A549 (cell line): ENCODE data around the gene KCNK2. TPM values are rescaled to one million over a fixed set of nuclear protein-coding genes. Genes with fewer than 3 reads are reported as not detected.

Source experiments
- ATAC-seq, 2 experiments: fragments of 200-7000 bp in 1 of 2; fragments of >200 bp in 1 of 2; cut with Nextera tagmentation in 1 of 2; cut with Tn5 transposase in 1 of 2; 3 replicates each; pipeline versions ENCODE4 v1.8.0 to v1.9.1; 2018 to 2020; ENCODE audit warnings: mild to moderate bottlenecking in 1 of 2, moderate library complexity in 1 of 2
- CTCF ChIA-PET: fragments of 300-600 bp; sonication (Branson Sonifier 250); formaldehyde crosslinking; extraction: SDS; loops from one replicate; lab custom pipeline; 2021; ENCODE audit warnings: antibody characterized with exemption, inconsistent platforms; lab: Yijun Ruan, JAX
- POLR2A ChIA-PET: fragments of 350-600 bp; formaldehyde crosslinking; extraction: SDS; loops from one replicate; lab custom pipeline; 2021; ENCODE audit warnings: antibody characterized with exemption, inconsistent platforms; lab: Yijun Ruan, JAX
- DNase-seq, 2 experiments: peaks; one replicate each; pipeline versions ENCODE4 v3.0.0 to v3.0.0-alpha.2; 2011 to 2016; ENCODE audit warnings: low read depth in 1 of 2, low spot score in 1 of 2
- FAIRE-seq: peaks from 2 replicates; lab custom pipeline; 2011; peaks lifted over from hg19 to GRCh38; lab: Jason Lieb, UNC
- H3K27ac ChIP-seq, 2 experiments: fragments of >200 bp; sonication (Bioruptor Twin); formaldehyde crosslinking; 3 replicates each; pipeline ENCODE4 v1.5.1; 2016 to 2017
- H3K4me1 ChIP-seq: fragments of >200 bp; sonication (Bioruptor Twin); formaldehyde crosslinking; 3 replicates; pipeline ENCODE4 v1.6.1; 2016
- H3K4me2 ChIP-seq: fragments of >200 bp; sonication (Bioruptor Twin); formaldehyde crosslinking; 3 replicates; pipeline ENCODE4 v1.6.1; 2016
- H3K4me3 ChIP-seq: fragments of >200 bp; sonication (Bioruptor Twin); formaldehyde crosslinking; 3 replicates; pipeline ENCODE4 v1.5.1; 2016
- H3K9me3 ChIP-seq: fragments of >200 bp; sonication (Bioruptor Twin); formaldehyde crosslinking; 3 replicates; pipeline ENCODE4 v1.6.1; 2016
- ATOH8 ChIP-seq: fragments of 250-450 bp; sonication (Bioruptor Pico); IDR thresholded peaks from 2 replicates; pipeline ENCODE4 v1.5.0; 2020; ENCODE audit warnings: low read depth, mild to moderate bottlenecking, moderate library complexity
- CBX2 ChIP-seq: fragments of 200-600 bp; sonication (generic); IDR thresholded peaks from 2 replicates; pipeline ENCODE4 v1.6.1; 2016; ENCODE audit warnings: low read depth, mild to moderate bottlenecking, borderline replicate concordance
- CHD2 ChIP-seq: fragments of 150-350 bp; IDR thresholded peaks from 2 replicates; pipeline ENCODE4 v1.6.1; 2014; ENCODE audit warnings: low read length; ENCODE audit not compliant: partially characterized antibody
- FOSL2 ChIP-seq, 2 experiments: fragments of 450-650 bp in 1 of 2; fragments of >200 bp in 1 of 2; sonication (Bioruptor Twin) in 1 of 2; formaldehyde crosslinking; IDR thresholded peaks; 2 replicates each; pipeline versions ENCODE4 v1.5.0 to v1.6.1; 2016 to 2020; ENCODE audit warnings: mild to moderate bottlenecking in 1 of 2, moderate library complexity in 1 of 2
- HMGXB4 ChIP-seq: fragments of 250-450 bp; sonication (Bioruptor Pico); IDR thresholded peaks from 2 replicates; pipeline ENCODE4 v1.5.0; 2021; ENCODE audit warnings: mild to moderate bottlenecking, moderate library complexity, borderline replicate concordance
- HOXA7 ChIP-seq: fragments of 250-450 bp; sonication (Bioruptor Pico); IDR thresholded peaks from 2 replicates; pipeline ENCODE4 v1.5.0; 2020; ENCODE audit warnings: mild to moderate bottlenecking, moderate library complexity
- JUNB ChIP-seq: fragments of >200 bp; sonication (Bioruptor Twin); formaldehyde crosslinking; IDR thresholded peaks from 2 replicates; pipeline ENCODE4 v1.6.1; 2016
- KDM1A ChIP-seq: fragments of 200-600 bp; sonication (generic); IDR thresholded peaks from 2 replicates; pipeline ENCODE4 v1.6.1; 2016; ENCODE audit warnings: low read depth, mild to moderate bottlenecking
- KDM5A ChIP-seq: fragments of 200-600 bp; sonication (generic); IDR thresholded peaks from 2 replicates; pipeline ENCODE4 v1.6.1; 2016; ENCODE audit warnings: antibody characterized with exemption, mild to moderate bottlenecking
- MAFK ChIP-seq: fragments of 450-650 bp; IDR thresholded peaks from 2 replicates; pipeline ENCODE4 v1.6.1; 2014; ENCODE audit not compliant: partially characterized antibody
- MYC ChIP-seq: IDR thresholded peaks from 2 replicates; pipeline ENCODE4 v1.6.1; 2012; ENCODE audit warnings: mild to moderate bottlenecking, inconsistent platforms, low read length, improper control_type of control experiment, borderline replicate concordance
- TFCP2L1 ChIP-seq: fragments of 250-450 bp; sonication (Bioruptor Pico); IDR thresholded peaks from 2 replicates; pipeline ENCODE4 v1.5.0; 2021; ENCODE audit warnings: mild to moderate bottlenecking
- WGBS: methylation state at CpG from one replicate; pipeline ENCODE4 v1.1.6; 2017; ENCODE audit errors: missing lambda C conversion rate; 5-methylcytosine and 5-hydroxymethylcytosine counted together
- polyA plus RNA-seq, 4 experiments: library from polyadenylated mRNA; depleted of rRNA in 3 of 4; stranded (reverse); fragments of >200 nt; fragmentation: RNase III in 1 of 4; extraction: RNeasy Plus Mini Kit Qiagen cat#74134 plus additional on column Dnase treatment in 1 of 4; gene quantifications; 2 replicates in 3 of 4; 3 replicates in 1 of 4; pipeline ENCODE4 v1.2.3, GENCODE V29; 2011 to 2017
- TF ChIP-seq, protein P1 (sequence below): fragments of 200-600 bp; sonication (generic); IDR thresholded peaks from 2 replicates; pipeline ENCODE4 v1.6.1; 2016; ENCODE audit warnings: antibody characterized with exemption, mild to moderate bottlenecking, moderate library complexity
- TF ChIP-seq, protein P2 (sequence below): IDR thresholded peaks from 2 replicates; pipeline ENCODE4 v1.6.1; 2012
- TF ChIP-seq, protein P3 (sequence below): fragments of >200 bp; sonication (Bioruptor Twin); formaldehyde crosslinking; IDR thresholded peaks from 3 replicates; pipeline ENCODE4 v1.5.1; 2016
- TF ChIP-seq, protein P4 (sequence below): fragments of 450-650 bp; IDR thresholded peaks from 2 replicates; pipeline ENCODE4 v1.6.1; 2014; ENCODE audit warnings: antibody characterized with exemption

KCNK2 gene
- polyA plus RNA-seq, 2 of the 4 experiments (the other 2 are of a cell fraction): 0.04 TPM; not detected in 1

GRCh38 chr1:215243345-215244054 is 161.0 kb downstream of the KCNK2 start:
- H3K4me2 ChIP-seq: no peak overlapping the region
- CTCF ChIA-PET: no interaction called here
- 8% methylated on average over 3 of the region's 4 CpGs for WGBS
- H3K4me3 ChIP-seq: no peak overlapping the region
- no peak overlapping the region for H3K27ac ChIP-seq
- DNase-seq (no peak), ATAC-seq (no peak), FAIRE-seq (no peak)
- TF ChIP-seq ATOH8 (CRISPR knock-in tag) (no peak), MAFK (peak; percentile 46), TFCP2L1 (no peak), HMGXB4 (no peak), KDM1A (no peak), CBX2 (no peak)
- POLR2A ChIA-PET: no interaction called here
- no peaks in the 10 kb centered on the region for H3K9me3 ChIP-seq
- H3K4me1 ChIP-seq: no peaks in the 10 kb centered on the region

- Histone ChIP-seq H3K27ac (no peak overlapping the region), H3K4me2 (no peak overlapping the region), H3K4me1 (no peaks in the 10 kb centered on the region), H3K9me3 (no peaks in the 10 kb centered on the region)
- 44% methylated on average over 2 of the region's 2 CpGs for WGBS
- POLR2A ChIA-PET: no interaction called here
- ATAC-seq (no peak), FAIRE-seq (no peak), DNase-seq (no peak)
- TF ChIP-seq FOSL2 (IDR thresholded peaks at IDR 0.05): no peak
- no peak for TF ChIP-seq FOSL2 (CRISPR knock-in tag; IDR thresholded peaks at IDR 0.05)
- TF ChIP-seq, protein P1, sequence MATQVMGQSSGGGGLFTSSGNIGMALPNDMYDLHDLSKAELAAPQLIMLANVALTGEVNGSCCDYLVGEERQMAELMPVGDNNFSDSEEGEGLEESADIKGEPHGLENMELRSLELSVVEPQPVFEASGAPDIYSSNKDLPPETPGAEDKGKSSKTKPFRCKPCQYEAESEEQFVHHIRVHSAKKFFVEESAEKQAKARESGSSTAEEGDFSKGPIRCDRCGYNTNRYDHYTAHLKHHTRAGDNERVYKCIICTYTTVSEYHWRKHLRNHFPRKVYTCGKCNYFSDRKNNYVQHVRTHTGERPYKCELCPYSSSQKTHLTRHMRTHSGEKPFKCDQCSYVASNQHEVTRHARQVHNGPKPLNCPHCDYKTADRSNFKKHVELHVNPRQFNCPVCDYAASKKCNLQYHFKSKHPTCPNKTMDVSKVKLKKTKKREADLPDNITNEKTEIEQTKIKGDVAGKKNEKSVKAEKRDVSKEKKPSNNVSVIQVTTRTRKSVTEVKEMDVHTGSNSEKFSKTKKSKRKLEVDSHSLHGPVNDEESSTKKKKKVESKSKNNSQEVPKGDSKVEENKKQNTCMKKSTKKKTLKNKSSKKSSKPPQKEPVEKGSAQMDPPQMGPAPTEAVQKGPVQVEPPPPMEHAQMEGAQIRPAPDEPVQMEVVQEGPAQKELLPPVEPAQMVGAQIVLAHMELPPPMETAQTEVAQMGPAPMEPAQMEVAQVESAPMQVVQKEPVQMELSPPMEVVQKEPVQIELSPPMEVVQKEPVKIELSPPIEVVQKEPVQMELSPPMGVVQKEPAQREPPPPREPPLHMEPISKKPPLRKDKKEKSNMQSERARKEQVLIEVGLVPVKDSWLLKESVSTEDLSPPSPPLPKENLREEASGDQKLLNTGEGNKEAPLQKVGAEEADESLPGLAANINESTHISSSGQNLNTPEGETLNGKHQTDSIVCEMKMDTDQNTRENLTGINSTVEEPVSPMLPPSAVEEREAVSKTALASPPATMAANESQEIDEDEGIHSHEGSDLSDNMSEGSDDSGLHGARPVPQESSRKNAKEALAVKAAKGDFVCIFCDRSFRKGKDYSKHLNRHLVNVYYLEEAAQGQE: no peak
- TF ChIP-seq HOXA7 (CRISPR knock-in tag): no peak
- no peak for TF ChIP-seq JUNB
- TF ChIP-seq HMGXB4: no peak
- TF ChIP-seq MYC: no peak
- TF ChIP-seq, protein P2, sequence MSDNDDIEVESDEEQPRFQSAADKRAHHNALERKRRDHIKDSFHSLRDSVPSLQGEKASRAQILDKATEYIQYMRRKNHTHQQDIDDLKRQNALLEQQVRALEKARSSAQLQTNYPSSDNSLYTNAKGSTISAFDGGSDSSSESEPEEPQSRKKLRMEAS: no peak
- no peak for TF ChIP-seq CHD2
- TF ChIP-seq, protein P3, sequence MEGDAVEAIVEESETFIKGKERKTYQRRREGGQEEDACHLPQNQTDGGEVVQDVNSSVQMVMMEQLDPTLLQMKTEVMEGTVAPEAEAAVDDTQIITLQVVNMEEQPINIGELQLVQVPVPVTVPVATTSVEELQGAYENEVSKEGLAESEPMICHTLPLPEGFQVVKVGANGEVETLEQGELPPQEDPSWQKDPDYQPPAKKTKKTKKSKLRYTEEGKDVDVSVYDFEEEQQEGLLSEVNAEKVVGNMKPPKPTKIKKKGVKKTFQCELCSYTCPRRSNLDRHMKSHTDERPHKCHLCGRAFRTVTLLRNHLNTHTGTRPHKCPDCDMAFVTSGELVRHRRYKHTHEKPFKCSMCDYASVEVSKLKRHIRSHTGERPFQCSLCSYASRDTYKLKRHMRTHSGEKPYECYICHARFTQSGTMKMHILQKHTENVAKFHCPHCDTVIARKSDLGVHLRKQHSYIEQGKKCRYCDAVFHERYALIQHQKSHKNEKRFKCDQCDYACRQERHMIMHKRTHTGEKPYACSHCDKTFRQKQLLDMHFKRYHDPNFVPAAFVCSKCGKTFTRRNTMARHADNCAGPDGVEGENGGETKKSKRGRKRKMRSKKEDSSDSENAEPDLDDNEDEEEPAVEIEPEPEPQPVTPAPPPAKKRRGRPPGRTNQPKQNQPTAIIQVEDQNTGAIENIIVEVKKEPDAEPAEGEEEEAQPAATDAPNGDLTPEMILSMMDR: no peak
- no peak for TF ChIP-seq TFCP2L1
- TF ChIP-seq, protein P4, sequence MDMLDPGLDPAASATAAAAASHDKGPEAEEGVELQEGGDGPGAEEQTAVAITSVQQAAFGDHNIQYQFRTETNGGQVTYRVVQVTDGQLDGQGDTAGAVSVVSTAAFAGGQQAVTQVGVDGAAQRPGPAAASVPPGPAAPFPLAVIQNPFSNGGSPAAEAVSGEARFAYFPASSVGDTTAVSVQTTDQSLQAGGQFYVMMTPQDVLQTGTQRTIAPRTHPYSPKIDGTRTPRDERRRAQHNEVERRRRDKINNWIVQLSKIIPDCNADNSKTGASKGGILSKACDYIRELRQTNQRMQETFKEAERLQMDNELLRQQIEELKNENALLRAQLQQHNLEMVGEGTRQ: no peak
- TF ChIP-seq KDM5A: no peak
- TF ChIP-seq, all 56 proteins: peak for 0
- CTCF ChIA-PET: no interaction called here
- H3K4me3 ChIP-seq: no peak overlapping the region
Measured at GRCh38 chr1:215250913-215251312, 168.4 kb downstream of the KCNK2 start.
